ENCODE data around the gene TRIM51.
"Not testable (repeated sequence)": the region's sequence is repeated elsewhere in the genome, so short reads cannot be mapped to it uniquely, and the experiment has no call there.

The TRIM51 gene, protein sequence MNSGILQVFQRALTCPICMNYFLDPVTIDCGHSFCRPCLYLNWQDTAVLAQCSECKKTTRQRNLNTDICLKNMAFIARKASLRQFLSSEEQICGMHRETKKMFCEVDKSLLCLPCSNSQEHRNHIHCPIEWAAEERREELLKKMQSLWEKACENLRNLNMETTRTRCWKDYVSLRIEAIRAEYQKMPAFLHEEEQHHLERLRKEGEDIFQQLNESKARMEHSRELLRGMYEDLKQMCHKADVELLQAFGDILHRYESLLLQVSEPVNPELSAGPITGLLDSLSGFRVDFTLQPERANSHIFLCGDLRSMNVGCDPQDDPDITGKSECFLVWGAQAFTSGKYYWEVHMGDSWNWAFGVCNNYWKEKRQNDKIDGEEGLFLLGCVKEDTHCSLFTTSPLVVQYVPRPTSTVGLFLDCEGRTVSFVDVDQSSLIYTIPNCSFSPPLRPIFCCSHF

GRCh38 chr11:55882997-55883396 lies at the start of gene TRIM51:
TSS of gene TRIM51 (plus strand) at chr11:55883297. CDS start at chr11:55885429, 2,132 bp downstream.
- not testable (repeated sequence) for FAIRE-seq

DNA sequence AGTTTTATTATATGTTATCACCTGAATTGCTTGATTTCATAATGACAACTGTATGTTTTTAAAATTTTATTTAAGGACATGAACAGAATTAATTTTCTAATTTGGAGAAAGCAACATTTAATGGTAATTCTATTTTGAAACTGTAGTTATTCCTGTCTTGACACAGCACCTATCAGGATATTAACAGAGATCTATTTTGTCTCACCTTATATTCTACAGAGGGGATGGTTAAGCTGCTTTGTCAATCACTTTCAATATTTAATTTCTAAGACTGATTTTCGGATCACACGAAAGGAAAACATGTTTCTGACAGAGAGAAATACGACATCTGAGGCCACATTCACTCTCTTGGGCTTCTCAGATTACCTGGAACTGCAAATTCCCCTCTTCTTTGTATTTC lies 44.6 kb upstream of the TRIM51 start, which contains the start of gene OR5D16:
Gene OR5D16 (plus strand): TSS at position 301 of the 400 bp plus-strand sequence. CDS start 0 bp downstream, at position 301.
- no peak for FAIRE-seq

GRCh38 chr11:55847453-55847852 lies 35.6 kb upstream of the TRIM51 start:
- no peak for FAIRE-seq

DNA sequence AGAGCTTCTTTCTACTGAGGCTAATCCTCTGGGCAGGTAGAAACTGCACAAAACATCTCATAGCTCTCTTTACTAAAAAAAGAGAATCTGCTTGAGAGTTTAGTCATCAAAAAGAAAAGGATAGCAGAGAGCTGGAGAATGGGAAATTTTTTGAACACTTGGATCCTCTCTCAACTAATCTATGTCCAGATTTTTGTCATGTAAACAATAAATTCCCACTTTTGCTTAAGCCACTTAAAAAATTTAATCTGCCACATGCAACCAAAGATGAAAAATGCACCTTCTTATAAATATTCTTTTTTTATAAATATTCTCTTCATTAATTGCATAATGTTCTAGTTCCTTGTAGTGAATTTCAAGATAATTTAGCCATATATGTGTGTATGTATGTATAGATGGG lies 34.1 kb upstream of the TRIM51 start:
- FAIRE-seq: no peak

DNA sequence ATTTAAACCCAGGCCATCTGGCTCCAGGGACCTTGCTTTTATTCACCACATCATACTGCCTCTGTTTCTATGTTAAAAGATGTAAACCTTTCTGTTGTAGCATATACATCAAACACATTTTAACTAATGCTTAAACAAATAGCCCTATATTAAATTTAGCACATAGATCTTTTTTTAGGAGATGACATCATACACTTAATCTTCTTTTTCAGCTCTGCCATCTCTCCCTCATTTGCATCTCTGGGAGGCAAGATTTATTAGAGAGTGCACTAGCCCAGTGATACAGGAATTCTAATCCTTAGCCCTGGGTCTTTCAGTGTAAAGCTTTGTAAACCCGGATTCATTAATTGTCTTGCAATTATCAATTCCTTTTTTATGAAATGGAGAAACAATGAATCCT lies 31.0 kb upstream of the TRIM51 start:
- no peak for FAIRE-seq

DNA sequence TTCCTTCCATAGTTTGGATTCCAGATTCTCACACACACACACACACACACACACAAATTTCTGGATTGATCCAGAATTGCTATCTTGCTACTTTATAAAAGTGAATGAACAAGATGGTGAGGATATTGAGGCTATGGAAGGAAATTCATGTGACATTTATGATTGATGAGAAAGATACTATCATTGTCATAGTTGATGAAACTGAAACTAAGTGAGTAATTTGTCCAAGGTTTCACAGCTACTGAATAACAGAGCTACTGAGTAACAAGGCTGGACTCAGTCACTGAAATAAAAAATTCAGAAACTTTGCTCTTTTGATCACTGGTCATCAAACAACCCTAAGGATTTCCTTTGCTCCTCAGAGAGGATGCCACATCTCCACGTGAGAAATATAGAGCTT lies 28.4 kb upstream of the TRIM51 start:
- no peak for FAIRE-seq

- FAIRE-seq: not testable (repeated sequence)
Observed at GRCh38 chr11:55867354-55867753, 15.7 kb upstream of the TRIM51 start.

GRCh38 chr11:55872731-55873130 lies 10.4 kb upstream of the TRIM51 start:
- not testable (repeated sequence) for FAIRE-seq

- FAIRE-seq: not testable (repeated sequence)
Observed at GRCh38 chr11:55873146-55873545, 10.0 kb upstream of the TRIM51 start.

GRCh38 chr11:55884995-55885394 lies 1.9 kb downstream of the TRIM51 start:
- FAIRE-seq: not testable (repeated sequence)

DNA sequence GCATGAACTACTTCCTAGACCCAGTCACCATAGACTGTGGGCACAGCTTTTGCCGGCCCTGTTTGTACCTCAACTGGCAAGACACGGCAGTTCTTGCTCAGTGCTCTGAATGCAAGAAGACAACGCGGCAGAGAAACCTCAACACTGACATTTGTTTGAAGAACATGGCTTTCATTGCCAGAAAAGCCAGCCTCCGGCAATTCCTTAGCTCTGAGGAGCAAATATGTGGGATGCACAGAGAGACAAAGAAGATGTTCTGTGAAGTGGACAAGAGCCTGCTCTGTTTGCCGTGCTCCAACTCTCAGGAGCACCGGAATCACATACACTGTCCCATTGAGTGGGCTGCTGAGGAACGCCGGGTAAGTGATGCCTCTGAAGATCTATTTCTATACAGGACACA lies 2.4 kb downstream of the TRIM51 start:
- FAIRE-seq: not testable (repeated sequence)

GRCh38 chr11:55895216-55895615 lies 12.1 kb downstream of the TRIM51 start:
- FAIRE-seq: no peak

- FAIRE-seq: no peak
Observed at GRCh38 chr11:55902308-55902707, 19.2 kb downstream of the TRIM51 start.

DNA sequence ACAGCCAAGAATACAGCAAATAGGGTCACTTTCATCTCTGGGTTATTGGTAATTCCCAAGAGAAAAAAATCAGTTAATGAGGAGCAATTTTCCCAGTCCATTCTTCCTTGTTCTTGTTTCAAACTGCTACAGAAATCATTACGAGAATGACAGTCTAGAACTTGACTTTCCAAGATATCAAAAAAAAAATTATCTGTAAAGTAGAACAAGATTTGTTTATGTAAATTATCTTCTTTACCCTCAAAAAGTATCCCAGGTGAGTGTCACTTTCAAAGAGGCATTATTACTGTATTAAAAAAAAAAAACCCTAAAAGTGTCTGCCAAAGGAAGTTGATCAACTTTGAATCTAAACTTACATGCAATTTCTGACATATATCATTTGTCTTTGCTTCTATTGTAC lies 31.4 kb downstream of the TRIM51 start, which contains the start of gene OR5W2:
Gene OR5W2 (minus strand): TSS at position 101 of the 400 bp plus-strand sequence. CDS start 0 bp downstream, at position 101.
- no peak for FAIRE-seq

DNA sequence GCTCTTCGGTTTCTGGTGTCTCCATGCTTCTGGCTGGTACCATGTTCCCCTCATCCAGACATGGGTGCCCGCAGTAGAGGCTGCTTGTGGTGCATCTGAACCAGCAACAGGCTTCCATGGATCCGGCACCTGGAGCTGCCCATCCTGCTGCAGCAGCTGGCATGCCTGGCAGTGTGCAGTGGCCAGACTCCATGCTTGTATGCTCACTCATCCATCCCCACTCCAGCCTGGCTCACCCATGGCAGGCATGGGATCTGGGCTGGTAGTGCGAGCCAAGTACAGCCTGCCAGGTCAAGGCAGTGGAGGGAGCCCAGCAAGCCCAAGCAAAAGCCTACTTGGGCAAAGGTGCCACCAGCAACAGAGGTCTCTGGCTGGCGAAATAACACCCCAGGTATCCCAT lies 37.4 kb downstream of the TRIM51 start:
- no peak for FAIRE-seq

DNA sequence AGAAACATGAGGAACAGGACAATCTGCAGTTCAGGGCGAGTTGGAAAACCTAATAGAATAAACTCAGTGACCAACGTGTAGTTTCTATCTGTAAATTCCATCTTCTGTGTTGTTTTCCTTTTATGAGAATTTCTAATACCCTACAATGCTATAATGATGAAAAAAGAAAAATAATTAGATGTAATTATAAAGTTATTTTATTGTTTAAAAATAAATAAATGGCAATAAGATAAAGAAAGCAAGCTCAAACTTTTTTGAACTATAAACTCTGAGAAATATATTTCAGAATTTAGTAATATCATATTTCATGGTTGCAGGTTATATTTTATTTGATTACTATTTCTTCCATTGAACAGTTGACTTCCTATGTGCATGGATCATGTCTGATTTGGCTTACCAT lies 53.2 kb downstream of the TRIM51 start, which contains the start of gene OR5I1:
Gene OR5I1 (minus strand): TSS at position 101 of the 400 bp plus-strand sequence. CDS start 0 bp downstream, at position 101.
- no peak for FAIRE-seq

Data from A204.1 (cell line).